Large intestine (tissue), 3 donors: ENCODE results near the gene ATG9B. TPM values are rescaled to one million over a fixed set of nuclear protein-coding genes. Genes with fewer than 3 reads are reported as not detected.
A peak's percentile ranks its signal among the peaks of the same experiment; 100 is the strongest.

Source experiments
- DNase-seq, 2 donors: peaks; one replicate each; pipeline versions ENCODE4 v3.0.0 to v3.0.0-alpha.2; 2013
- H3K27ac ChIP-seq: one replicate; pipeline ENCODE4 v1.5.1; 2013; ENCODE audit warnings: low read length
- H3K27me3 ChIP-seq: 2 replicates; pipeline ENCODE4 v1.6.1; 2013; ENCODE audit warnings: low read length; ENCODE audit not compliant: control insufficient read depth, insufficient read depth
- H3K36me3 ChIP-seq: 2 replicates; pipeline ENCODE4 v1.6.1; 2013; ENCODE audit warnings: low read length; ENCODE audit not compliant: control insufficient read depth, insufficient read depth
- H3K4me1 ChIP-seq: one replicate; pipeline ENCODE4 v1.6.1; 2013; ENCODE audit warnings: low read length; ENCODE audit not compliant: control insufficient read depth, insufficient read depth
- H3K4me3 ChIP-seq: one replicate; pipeline ENCODE4 v1.5.1; 2013; ENCODE audit warnings: low read length
- H3K9me3 ChIP-seq: one replicate; pipeline ENCODE4 v1.6.1; 2013; ENCODE audit warnings: mild to moderate bottlenecking, low read depth, low read length, moderate library complexity; ENCODE audit not compliant: control insufficient read depth
- WGBS: methylation state at CpG from one replicate; pipeline ENCODE4 v1.1.5; 2013; ENCODE audit warnings: low lambda C conversion rate; ENCODE audit not compliant: insufficient coverage; 5-methylcytosine and 5-hydroxymethylcytosine counted together
- polyA plus RNA-seq: library from polyadenylated mRNA; unstranded; fragments of 120-200 nt; gene quantifications from one replicate; pipeline ENCODE4 v1.2.1, GENCODE V29; 2013

Gene ATG9B
- polyA plus RNA-seq, 1 donor: 1.8 TPM

DNA sequence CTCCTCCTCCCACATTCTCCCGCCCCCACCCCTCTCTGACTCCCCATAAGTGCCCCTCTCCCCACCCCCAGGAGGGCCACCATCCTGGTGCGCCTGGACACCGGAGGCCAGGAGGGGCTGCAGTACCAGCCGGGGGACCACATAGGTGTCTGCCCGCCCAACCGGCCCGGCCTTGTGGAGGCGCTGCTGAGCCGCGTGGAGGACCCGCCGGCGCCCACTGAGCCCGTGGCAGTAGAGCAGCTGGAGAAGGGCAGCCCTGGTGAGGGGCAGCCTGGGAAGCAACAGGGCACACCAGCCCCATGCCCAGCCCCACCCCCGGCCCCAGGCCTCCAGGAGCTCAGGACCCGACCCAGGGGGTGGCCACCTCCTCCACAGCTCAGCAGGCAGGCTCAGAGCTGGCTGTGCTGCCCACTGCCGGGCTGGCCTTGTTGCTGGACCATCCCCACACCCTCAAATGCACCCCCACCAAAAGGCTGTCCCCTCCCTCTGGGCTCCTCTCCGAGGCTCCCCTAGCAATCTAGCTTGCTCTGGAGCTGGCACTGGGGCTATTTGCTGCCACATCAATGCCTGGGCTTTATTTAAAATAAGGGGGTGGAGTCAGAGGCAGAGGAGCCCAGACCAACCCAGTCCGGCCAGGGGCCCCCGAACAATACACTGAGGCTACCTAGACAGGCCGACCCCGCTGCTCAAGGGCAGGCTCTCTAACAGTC, 14.8 kb downstream of the ATG9B start:
- H3K36me3 ChIP-seq: no peaks in the 10 kb centered on the region
- peaks cover 6% of the 10 kb centered on the region for H3K9me3 ChIP-seq
- no peak overlapping the region for H3K4me3 ChIP-seq
- no peak for DNase-seq
- no CpG with 5 or more reads among the region's 22 CpGs for WGBS
- H3K27ac ChIP-seq: no peak overlapping the region
- peaks cover 49% of the 10 kb centered on the region for H3K4me1 ChIP-seq
- H3K27me3 ChIP-seq: no peaks in the 10 kb centered on the region

DNA sequence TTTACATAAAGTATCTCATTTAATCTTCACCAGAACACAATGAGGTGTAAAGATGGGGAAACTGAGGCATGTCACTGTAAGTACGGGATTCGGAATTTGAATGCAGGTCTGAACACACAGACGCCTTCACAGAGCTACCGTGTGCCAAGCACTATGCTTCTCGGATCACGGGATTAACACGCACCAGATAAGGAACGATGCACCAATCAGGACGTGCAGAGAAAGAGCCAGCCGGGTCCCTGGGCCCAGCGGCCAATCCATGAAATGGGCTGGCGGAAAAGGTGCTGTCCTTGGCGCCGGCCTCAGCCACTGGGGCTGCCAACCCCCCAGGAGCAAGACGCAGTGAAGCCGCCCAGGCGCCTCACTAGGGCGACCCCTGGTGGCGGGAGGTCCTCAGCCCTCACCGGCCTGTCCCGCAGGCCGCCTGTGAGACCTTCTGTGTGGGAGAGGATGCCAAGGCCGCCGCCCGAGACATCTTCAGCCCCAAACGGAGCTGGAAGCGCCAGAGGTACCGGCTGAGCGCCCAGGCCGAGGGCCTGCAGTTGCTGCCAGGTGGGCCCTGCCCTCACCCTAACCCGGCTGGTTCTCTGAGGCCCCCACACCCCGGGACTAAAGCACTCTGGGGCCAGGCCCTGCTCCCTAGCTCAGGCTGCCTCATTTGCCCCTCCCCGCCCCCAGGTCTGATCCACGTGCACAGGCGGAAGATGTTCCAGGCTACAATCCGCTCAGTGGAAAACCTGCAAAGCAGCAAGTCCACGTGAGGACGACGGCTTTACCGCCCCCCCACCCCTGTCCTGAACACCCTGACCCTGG, 15.6 kb downstream of the ATG9B start:
- peak overlapping the region; percentile 34 for H3K4me3 ChIP-seq
- H3K27me3 ChIP-seq: no peaks in the 10 kb centered on the region
- H3K27ac ChIP-seq: no peak overlapping the region
- peaks cover 43% of the 10 kb centered on the region for H3K4me1 ChIP-seq
- H3K9me3 ChIP-seq: peaks cover 6% of the 10 kb centered on the region
- H3K36me3 ChIP-seq: no peaks in the 10 kb centered on the region
- DNase-seq: peak; percentile 57 to 58
- no CpG with 5 or more reads among the region's 40 CpGs for WGBS

DNA sequence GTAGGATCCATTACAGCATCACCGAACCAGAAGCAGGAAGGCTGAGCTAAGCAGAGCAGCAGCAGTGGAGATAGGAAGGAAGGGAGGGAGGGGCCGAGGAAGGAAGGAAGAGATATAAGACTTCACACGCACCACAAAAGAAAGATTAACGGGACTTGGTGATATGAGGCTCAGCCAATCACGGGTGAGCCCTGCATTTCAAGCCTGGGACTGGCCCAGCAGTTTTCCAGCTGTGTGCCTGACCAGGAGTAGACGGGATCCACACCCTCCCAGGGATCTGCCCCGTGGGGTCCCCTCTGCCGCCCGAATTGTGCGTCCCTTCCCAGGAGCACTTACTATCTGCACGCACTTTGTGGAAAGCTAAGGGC, 16.2 kb downstream of the ATG9B start:
- Histone ChIP-seq H3K9me3 (peaks cover 6% of the 10 kb centered on the region), H3K27ac (no peak overlapping the region), H3K36me3 (no peaks in the 10 kb centered on the region), H3K4me1 (peaks cover 38% of the 10 kb centered on the region), H3K27me3 (no peaks in the 10 kb centered on the region), H3K4me3 (peak overlapping the region; percentile 34)
- no peak for DNase-seq
- no CpG with 5 or more reads among the region's 11 CpGs for WGBS

DNA sequence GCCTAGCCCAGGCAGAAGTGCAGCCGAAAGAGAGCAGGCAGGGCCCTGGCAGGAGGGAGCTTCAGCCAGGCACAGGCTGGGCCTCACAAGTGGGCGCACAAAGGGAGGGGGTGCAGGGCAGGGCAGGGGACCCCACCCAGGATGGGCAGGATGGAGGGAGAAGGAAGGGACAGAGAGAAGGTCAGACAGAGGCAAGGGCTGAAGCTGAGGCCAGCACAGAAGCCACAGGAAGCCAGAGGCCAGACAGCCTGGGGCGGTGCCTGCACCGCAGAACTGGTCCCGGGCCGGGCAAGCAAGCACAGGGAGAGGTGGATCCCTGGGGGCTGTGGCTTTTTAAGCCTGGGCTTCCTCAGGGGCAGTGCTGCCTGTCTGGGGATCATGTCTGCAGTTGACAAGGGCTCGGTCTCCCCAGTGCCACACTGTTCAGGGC, 16.8 kb downstream of the ATG9B start:
- no peak for DNase-seq
- H3K9me3 ChIP-seq: peaks cover 6% of the 10 kb centered on the region
- WGBS: no CpG with 5 or more reads among the region's 7 CpGs
- no peak overlapping the region for H3K27ac ChIP-seq
- H3K4me3 ChIP-seq: no peak overlapping the region
- peaks cover 31% of the 10 kb centered on the region for H3K4me1 ChIP-seq
- no peaks in the 10 kb centered on the region for H3K27me3 ChIP-seq
- no peaks in the 10 kb centered on the region for H3K36me3 ChIP-seq

DNA sequence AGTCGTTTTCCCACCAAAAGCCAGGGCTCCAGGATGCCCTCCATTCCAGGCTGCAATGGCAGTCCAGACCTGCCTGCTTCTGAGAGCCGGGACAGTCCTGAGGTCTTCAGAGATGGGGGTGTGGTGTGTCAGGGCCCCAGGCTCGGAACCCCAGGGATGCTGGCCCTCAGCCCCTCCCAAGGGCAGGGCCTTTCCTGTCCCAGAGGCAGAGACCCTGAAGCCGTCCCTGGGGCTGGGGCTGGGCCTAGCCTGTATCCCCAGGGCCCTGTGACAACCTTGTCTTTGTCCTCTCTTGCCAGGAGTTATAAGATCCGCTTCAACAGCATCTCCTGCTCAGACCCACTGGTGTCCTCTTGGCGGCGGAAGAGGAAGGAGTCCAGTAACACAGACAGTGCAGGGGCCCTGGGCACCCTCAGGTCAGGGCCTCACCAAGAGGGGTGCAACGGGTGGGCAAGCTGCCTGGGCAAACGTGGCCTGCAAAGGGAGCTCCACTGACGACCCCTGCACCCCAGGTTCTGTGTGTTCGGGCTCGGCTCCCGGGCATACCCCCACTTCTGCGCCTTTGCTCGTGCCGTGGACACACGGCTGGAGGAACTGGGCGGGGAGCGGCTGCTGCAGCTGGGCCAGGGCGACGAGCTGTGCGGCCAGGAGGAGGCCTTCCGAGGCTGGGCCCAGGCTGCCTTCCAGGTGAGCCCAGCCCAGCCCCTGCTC, 17.5 kb downstream of the ATG9B start:
- no peak for DNase-seq
- WGBS: no CpG with 5 or more reads among the region's 23 CpGs
- no peaks in the 10 kb centered on the region for H3K27me3 ChIP-seq
- H3K36me3 ChIP-seq: no peaks in the 10 kb centered on the region
- peaks cover 6% of the 10 kb centered on the region for H3K9me3 ChIP-seq
- peaks cover 26% of the 10 kb centered on the region for H3K4me1 ChIP-seq
- H3K27ac ChIP-seq: no peak overlapping the region
- H3K4me3 ChIP-seq: no peak overlapping the region

DNA sequence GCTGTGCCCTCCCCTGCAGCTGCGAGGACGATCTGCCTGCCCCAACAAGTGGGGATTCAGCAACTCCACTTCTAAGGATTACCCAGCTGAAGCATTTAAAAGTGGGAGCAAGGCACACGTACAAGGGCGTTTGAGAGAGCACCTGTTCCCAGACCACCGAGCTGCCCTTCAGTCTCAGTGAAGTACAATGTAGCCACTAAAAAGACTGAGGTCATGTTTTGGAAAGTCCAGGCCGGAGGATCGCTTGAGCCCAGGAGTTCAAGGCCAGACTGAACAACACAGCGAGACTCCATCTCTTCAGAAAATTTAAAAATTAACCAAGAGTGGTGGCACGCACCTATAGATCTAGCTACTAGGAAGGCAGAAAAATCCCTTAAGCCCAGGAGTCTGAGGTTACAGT, 18.7 kb downstream of the ATG9B start:
- no peak overlapping the region for H3K4me3 ChIP-seq
- WGBS: no CpG with 5 or more reads among the region's 9 CpGs
- H3K36me3 ChIP-seq: no peaks in the 10 kb centered on the region
- DNase-seq: no peak
- no peaks in the 10 kb centered on the region for H3K27me3 ChIP-seq
- H3K9me3 ChIP-seq: peaks cover 6% of the 10 kb centered on the region
- H3K27ac ChIP-seq: no peak overlapping the region
- peaks cover 20% of the 10 kb centered on the region for H3K4me1 ChIP-seq

DNA sequence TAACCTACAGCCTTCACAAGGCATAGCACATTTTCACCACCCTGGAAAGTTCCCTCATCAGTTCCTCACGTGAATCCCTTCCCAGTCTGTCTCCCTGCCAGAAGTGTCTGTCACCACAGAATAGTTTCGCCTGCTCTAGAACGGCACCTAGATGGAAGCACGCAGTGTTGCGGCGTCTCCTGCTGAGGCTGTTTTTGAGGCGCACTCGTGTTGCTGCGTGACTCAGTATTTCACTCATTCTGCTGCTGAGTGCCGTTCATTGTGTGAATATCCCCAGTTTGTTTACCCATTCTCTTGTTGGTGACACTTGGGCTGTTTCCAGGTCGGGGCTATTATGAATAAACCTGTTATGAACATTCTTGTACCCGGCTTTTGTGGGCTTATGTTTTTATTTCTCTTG, 20.7 kb downstream of the ATG9B start:
- Histone ChIP-seq H3K27ac (no peak overlapping the region), H3K36me3 (no peaks in the 10 kb centered on the region), H3K4me1 (peaks cover 6% of the 10 kb centered on the region), H3K27me3 (no peaks in the 10 kb centered on the region), H3K9me3 (peaks cover 3% of the 10 kb centered on the region), H3K4me3 (no peak overlapping the region)
- WGBS: 60% methylated on average over 1 of the region's 12 CpGs
- DNase-seq: no peak

DNA sequence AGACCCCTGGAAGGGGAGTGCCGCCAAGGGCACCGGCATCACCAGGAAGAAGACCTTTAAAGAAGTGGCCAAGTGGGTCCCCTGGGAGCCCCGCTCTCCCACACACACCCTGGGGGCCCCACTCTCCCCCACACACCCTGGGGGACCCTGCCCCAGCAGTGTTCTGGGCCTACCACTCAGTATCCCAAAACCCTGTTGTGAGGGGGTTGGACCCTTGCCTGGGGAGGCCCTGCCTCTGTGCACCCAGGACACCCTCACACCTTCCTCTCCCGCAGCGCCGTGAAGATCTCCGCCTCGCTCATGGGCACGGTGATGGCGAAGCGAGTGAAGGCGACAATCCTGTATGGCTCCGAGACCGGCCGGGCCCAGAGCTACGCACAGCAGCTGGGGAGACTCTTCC, 22.7 kb downstream of the ATG9B start:
- 100% methylated on average over 2 of the region's 16 CpGs for WGBS
- no peak for DNase-seq
- no peak overlapping the region for H3K4me3 ChIP-seq
- peaks cover 12% of the 10 kb centered on the region for H3K4me1 ChIP-seq
- no peak overlapping the region for H3K27ac ChIP-seq
- no peaks in the 10 kb centered on the region for H3K27me3 ChIP-seq
- no peaks in the 10 kb centered on the region for H3K36me3 ChIP-seq
- no peaks in the 10 kb centered on the region for H3K9me3 ChIP-seq

DNA sequence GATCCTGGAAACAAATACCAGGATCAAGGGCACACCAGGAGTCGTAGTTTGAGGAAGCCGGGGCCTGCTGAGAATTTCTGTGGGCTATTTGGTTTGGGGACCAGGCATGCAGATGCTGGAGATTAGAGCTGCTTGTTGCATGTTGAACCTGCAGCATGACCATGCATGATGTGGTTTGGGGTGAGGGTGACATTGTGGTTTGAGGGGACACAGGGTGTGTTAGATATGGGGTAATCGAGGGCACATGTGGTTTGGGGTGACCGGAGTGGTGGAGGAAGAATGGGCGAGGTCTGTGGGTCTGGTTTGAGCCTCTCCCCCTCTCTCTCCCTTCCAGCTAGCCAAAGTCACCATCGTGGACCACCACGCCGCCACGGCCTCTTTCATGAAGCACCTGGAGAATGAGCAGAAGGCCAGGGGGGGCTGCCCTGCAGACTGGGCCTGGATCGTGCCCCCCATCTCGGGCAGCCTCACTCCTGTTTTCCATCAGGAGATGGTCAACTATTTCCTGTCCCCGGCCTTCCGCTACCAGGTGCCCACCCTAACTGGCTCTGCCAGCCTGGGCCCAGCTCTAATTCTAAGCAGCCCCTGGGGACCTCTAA, 23.3 kb downstream of the ATG9B start:
- Histone ChIP-seq H3K9me3 (no peaks in the 10 kb centered on the region), H3K27ac (no peak overlapping the region), H3K27me3 (no peaks in the 10 kb centered on the region), H3K4me1 (peaks cover 16% of the 10 kb centered on the region), H3K36me3 (no peaks in the 10 kb centered on the region), H3K4me3 (no peak overlapping the region)
- no CpG with 5 or more reads among the region's 13 CpGs for WGBS
- DNase-seq: no peak

DNA sequence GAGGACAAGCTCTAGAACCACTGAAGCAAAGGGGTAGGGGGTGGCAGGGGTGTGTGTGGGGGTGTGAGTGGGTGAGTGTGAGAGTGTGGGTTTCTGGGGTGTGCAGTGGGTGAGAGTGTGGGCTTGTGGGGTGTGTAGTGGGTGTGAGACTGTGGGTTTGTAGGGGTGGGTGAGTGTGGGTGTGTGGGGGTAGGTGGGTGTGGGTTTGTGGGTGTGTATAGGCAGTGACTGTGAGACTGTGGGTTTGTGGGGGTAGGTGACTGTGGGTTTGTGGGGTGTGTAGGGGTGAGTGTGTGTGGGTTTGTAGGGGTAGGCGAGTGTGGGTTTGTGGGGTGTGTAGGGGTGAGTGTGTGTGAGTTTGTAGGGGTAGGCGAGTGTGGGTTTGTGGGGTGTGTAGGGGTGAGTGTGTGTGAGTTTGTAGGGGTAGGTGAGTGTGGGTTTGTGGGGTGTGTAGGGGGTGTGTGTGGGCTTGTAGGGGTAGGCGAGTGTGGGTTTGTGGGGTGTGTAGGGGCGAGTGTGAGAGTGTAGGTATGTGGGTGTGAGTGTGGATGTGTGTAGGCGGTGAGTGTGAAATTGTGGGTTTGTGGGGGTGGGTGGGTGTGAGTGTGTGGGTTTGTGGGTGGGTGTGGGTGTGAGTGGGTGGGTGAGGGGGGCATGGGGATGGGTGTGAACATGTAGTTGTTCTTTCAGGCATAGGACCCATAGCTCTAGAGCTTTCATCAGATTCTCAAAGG, 24.6 kb downstream of the ATG9B start:
- no peaks in the 10 kb centered on the region for H3K36me3 ChIP-seq
- H3K27me3 ChIP-seq: no peaks in the 10 kb centered on the region
- no peaks in the 10 kb centered on the region for H3K9me3 ChIP-seq
- no CpG with 5 or more reads among the region's 5 CpGs for WGBS
- H3K4me1 ChIP-seq: peaks cover 20% of the 10 kb centered on the region
- no peak overlapping the region for H3K27ac ChIP-seq
- H3K4me3 ChIP-seq: no peak overlapping the region
- DNase-seq: no peak
